ENCODE measurements around the gene UXT. TPM values are rescaled to one million over a fixed set of nuclear protein-coding genes. Genes with fewer than 3 reads are reported as not detected.

Gene UXT
- total and polyA plus RNA-seq, 2 of the 4 experiments (the other 2 are of a cell fraction): 106 to 164 TPM

DNA sequence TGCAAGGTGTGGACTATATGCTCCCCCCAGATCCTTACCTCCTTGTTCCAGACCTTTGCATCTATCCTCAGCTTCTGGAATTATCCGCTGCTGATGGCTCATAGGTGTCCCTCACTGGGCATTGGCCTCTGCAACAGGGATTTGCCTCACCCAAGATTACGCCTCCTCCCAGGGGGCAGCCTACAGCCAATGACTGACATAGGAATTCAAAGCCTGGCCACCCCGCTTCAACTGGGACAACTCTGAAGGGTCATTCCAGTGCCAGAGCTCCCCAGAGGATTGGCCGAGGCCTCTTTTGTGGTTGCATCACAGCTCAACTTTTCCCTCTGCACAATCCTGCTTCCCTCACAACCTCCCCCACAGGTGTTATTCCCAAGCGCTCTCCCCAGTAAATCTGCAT lies 44.4 kb downstream of the UXT start:
- TF ChIP-seq MAFK (IDR thresholded peaks at IDR 0.05; ENCODE audit: low read depth, low read length) (no peak), MAZ (IDR thresholded peaks at IDR 0.05; ENCODE audit: borderline replicate concordance, low read depth, low read length) (no peak), CEBPB (IDR thresholded peaks at IDR 0.05; ENCODE audit: low read depth, low read length) (no peak), BHLHE40 (IDR thresholded peaks at IDR 0.05; ENCODE audit: low read depth, low read length) (no peak), RFX5 (IDR thresholded peaks at IDR 0.05; ENCODE audit: low read depth, low read length) (no peak)
- TF ChIP-seq, protein P1, sequence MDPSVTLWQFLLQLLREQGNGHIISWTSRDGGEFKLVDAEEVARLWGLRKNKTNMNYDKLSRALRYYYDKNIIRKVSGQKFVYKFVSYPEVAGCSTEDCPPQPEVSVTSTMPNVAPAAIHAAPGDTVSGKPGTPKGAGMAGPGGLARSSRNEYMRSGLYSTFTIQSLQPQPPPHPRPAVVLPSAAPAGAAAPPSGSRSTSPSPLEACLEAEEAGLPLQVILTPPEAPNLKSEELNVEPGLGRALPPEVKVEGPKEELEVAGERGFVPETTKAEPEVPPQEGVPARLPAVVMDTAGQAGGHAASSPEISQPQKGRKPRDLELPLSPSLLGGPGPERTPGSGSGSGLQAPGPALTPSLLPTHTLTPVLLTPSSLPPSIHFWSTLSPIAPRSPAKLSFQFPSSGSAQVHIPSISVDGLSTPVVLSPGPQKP (IDR thresholded peaks at IDR 0.05; ENCODE audit: borderline replicate concordance, low read depth, low read length): no peak
- intact Hi-C loops (cut with micrococcal nuclease): no loop called here
- Histone ChIP-seq H3K9me3 (ENCODE audit: control insufficient read depth, insufficient read depth, low read length) (no peaks in the 10 kb centered on the region), H2AK9ac (replicated peaks; ENCODE audit: low read depth, low read length, poor library complexity) (no peak overlapping the region), H3K23ac (ENCODE audit: low read depth, low read length) (no peak overlapping the region), H3K9ac (ENCODE audit: low read depth, low read length) (no peak overlapping the region), H3K36me3 (ENCODE audit: control insufficient read depth, insufficient read depth, low read length) (no peaks in the 10 kb centered on the region), H4K5ac (ENCODE audit: low read depth, low read length) (no peak overlapping the region), H3K27ac (ENCODE audit: insufficient read depth, low read length) (no peak overlapping the region), H3K4ac (ENCODE audit: low read depth, low read length) (no peak overlapping the region), H2AK5ac (ENCODE audit: low read depth, low read length) (no peak overlapping the region), H3K14ac (replicated peaks; ENCODE audit: low read depth, low read length) (no peak overlapping the region), H3K4me2 (ENCODE audit: low read depth, low read length) (no peak overlapping the region), H2BK120ac (ENCODE audit: low read depth, low read length) (no peak overlapping the region), H2AFZ (replicated peaks; ENCODE audit: low read length, poor library complexity) (no peak overlapping the region), H2BK15ac (ENCODE audit: low read depth, low read length) (no peak overlapping the region), H3K9me1 (ENCODE audit: insufficient read depth, low read length) (no peaks in the 10 kb centered on the region), H4K91ac (ENCODE audit: insufficient read depth, low read depth, low read length) (no peak overlapping the region), H4K20me1 (ENCODE audit: insufficient read depth, low read length) (peaks cover 3% of the 10 kb centered on the region; the same call in 1 of the 2 replicates), H3K27me3 (ENCODE audit: control insufficient read depth, insufficient read depth, low read length) (peaks cover 13% of the 10 kb centered on the region; the same call in 1 of the 2 replicates), H2BK5ac (ENCODE audit: low read depth, low read length, poor library complexity, severe bottlenecking) (no peak overlapping the region), H3K79me1 (ENCODE audit: low read depth in 1 of 2, low read length in 2 of 2) (no peaks in the 10 kb centered on the region), H2BK20ac (ENCODE audit: low read depth, low read length) (no peak overlapping the region), H4K8ac (ENCODE audit: low read depth in 2 of 2, low read length in 2 of 2) (no peak overlapping the region), H3K4me1 (ENCODE audit: control insufficient read depth, insufficient read depth, low read length) (no peaks in the 10 kb centered on the region), H3K4me3 (ENCODE audit: insufficient read depth, low read depth, low read length) (no peak overlapping the region), H3K18ac (ENCODE audit: low read depth, low read length) (no peak overlapping the region), H3K56ac (ENCODE audit: extremely low read depth, insufficient read depth, low read length) (no peak overlapping the region)
- 72% methylated on average over 3 of the region's 5 CpGs; no CpG with 5 or more reads in 1 of the 2 experiments for WGBS, 2 experiments (ENCODE audit: extremely low coverage in 2 of 2, insufficient read length in 1 of 2)
- no peak for DNase-seq
- no TSS peak for BruUV-seq (replicated peaks)
- ATAC-seq (ENCODE audit: low read depth): no peak
- in situ Hi-C loops (cut with MboI; ENCODE audit: low sequenced_read_pairs): no loop called here
- ChIA-PET CTCF (interaction anchor here (0.8 kb wide), 1 partner anchor 10 kb away, joined by 3 read pairs; no protein-coding TSS in a partner anchor), POLR2A (ENCODE audit: unreplicated experiment) (no interaction called here)
- dilution Hi-C loops (cut with HindIII; ENCODE audit: low sequenced_read_pairs, unreplicated experiment): no loop called here

Data from IMR-90 (cell line).